GM21576 (cell line): ENCODE measurements around the gene TICAM2.

Source experiments
- ATAC-seq: cut with Tn5 transposase; IDR thresholded peaks from one replicate; pipeline ENCODE4 v1.9.1; 2021; ENCODE audit warnings: mild to moderate bottlenecking, moderate library complexity; ENCODE audit not compliant: unreplicated experiment

Gene TICAM2

GRCh38 chr5:115573133-115573532 is 29.1 kb downstream of the TICAM2 start:
- no peak for ATAC-seq

GRCh38 chr5:115571441-115571878 is 30.8 kb downstream of the TICAM2 start:
- no peak for ATAC-seq

DNA sequence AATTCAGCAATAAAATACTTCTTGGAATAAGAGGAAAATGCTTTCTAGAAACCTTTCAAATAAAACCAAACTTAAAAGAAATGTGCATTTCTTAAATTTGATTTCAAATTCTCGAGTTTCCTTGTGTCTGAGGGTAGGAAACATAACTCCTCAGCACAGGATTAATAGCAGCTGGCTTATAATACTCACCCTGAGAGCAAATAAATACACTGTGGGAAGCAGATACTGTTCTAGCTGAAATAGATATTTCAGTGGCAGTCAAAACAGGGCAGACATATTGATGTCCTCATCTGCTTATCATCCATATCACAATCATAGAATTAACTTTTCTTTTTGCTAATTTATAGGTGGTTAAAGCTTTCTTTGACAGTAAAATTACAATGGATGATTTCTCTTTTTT is 33.6 kb downstream of the TICAM2 start:
- no peak for ATAC-seq

GRCh38 chr5:115565233-115565632 is 37.0 kb downstream of the TICAM2 start:
- ATAC-seq, result no peak

DNA sequence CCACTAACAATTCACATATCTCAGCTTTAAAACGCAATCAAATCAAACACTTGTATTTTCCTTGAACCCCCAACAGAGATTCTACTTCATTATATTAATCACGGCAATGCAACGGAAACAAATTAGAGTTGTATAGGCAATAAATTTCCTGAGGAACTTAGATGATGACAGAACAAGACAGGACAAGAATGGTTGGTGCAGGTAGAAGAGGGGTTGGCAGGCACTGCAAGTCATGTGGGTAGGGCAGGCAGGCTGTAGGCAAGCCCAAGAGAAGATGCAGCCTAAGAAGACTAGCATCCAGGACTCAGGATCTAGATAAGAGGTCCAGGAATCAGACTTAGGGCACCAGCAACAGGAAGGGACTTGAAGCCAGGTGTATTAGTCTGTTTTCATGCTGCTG is 41.1 kb downstream of the TICAM2 start:
- ATAC-seq, result no peak

DNA sequence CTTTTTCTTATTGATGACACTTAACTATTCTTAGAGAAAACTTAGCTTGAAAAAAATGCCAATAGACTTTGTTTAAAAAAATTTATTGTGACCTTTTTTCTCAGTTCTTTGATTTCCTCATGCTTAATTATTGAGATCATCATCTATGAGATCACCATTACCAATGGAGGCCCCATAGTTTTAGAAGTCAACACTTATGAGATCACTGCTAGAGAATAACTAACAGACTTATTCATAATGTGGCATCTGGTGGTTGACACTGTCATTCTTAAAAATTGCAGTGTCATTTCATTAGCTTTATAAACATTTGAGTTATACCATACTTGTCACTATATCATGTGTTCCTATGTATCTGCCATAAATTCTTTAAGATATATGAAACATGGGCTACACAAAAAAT is 42.8 kb downstream of the TICAM2 start:
- no peak for ATAC-seq

GRCh38 chr5:115558388-115558956 is 43.8 kb downstream of the TICAM2 start:
- no peak for ATAC-seq

DNA sequence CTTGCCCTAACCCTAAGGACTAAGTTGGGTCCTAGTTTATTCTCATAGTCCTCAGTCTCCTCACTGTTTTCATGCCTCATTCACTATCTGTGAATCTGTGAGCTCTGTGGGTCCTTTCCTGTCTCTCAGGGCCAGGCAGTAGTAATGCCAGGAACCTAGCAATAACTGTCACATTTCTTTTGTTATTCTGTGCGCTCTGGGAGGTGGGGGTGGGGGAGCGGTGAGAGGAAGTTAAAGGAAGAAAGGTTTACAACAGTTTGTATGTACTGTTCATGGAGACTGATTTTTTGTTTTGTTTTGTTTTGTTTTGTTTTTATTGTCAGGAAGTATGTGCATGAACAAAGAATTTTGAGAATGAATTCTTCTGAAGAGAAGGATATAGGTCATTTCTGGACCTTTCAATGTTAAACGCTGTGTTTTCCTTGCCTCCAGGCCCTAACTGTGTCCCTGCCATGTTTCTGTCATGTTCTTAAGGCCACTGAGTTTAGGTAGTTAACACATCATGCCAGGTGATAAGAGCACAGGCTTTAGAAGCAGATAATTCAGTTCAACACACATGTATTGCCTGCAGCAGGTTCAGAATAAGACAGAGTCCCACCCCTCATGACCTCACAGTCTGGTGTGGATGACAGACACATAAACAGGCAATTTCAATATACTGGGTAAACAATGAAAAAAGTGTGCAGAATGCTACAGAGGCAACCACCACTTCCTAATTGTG is 44.5 kb downstream of the TICAM2 start:
- ATAC-seq, result no peak

DNA sequence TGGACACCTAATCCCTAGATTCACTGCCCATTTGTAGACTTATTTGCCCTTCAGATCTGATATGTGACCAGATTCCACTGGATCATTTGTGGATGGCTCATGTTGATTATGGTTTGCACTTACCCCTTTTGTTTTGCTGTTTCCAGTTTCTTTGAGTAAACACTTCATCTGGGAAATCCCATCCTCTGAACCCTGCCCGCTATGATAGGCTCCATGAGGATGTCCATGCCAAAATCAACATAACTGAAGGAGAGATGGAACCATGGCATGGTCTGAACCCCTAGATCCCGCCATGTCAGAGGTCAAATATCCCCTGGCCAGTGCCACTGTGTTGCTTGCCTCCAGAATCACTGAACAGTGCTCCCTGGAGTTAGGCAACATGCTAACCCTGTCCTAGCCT is 46.0 kb downstream of the TICAM2 start:
- ATAC-seq, result no peak

GRCh38 chr5:115555084-115555633 is 47.1 kb downstream of the TICAM2 start:
- ATAC-seq, result no peak

GRCh38 chr5:115553082-115553481 is 49.2 kb downstream of the TICAM2 start:
- ATAC-seq, result no peak

- ATAC-seq, result no peak
Measured at GRCh38 chr5:115551415-115551814, 50.9 kb downstream of the TICAM2 start.

GRCh38 chr5:115549154-115549553 is 53.1 kb downstream of the TICAM2 start:
- ATAC-seq, result no peak

DNA sequence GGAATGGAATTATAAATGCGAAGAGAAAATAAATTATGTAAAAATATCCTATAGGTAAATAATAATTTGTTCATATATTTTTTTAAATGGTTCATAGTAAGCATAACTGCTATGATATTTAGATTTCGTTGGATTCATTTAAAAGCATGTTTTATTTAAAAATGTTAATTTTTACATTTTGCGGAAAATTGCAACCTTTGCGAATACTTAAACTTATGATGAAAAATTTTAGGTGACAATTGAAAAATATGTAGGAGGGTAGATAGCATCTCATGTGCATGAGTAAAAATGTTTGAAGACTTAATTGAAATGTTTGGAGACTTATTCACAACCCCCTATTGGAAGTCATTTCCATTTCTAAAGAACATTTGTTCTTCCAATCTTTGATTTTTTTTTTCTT is 53.6 kb downstream of the TICAM2 start:
- no peak for ATAC-seq

DNA sequence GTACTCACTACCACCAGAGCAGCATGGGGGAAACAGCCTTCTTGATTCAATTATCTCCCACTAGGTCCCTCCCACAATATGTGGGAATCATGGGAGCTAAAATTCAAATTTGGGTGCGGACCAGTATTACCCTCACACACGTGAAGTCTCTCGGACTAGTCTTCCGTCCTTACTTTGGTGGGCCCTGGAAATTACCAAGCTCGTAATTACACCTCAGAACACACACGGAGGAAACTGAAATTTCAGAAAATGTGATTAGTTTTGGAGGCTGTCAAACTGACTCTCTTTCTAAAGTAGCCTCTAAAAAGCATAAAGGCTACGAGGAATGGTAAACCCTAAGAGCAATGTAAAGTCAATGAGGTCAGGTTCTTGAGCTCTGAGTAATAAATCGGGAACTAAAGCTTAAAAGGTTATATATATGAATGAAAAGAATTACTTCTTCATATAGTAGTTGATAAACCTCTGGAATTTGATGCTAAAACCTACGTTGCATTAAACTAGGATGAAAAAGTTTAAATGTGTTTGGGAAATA is 56.9 kb downstream of the TICAM2 start:
- ATAC-seq, result no peak

- peak; percentile 95 for ATAC-seq
Measured at GRCh38 chr5:115544436-115545350, 57.6 kb downstream of the TICAM2 start, which contains the start of gene FEM1C. Gene FEM1C, minus strand, starts transcription at chr5:115544775. Its CDS starts 1,282 bp downstream, at chr5:115543493.

- peak; percentile 3 for ATAC-seq
Measured at GRCh38 chr5:115544043-115544435, 58.2 kb downstream of the TICAM2 start.

GRCh38 chr5:115543365-115544042 is 58.8 kb downstream of the TICAM2 start:
- peak; percentile 25 for ATAC-seq

DNA sequence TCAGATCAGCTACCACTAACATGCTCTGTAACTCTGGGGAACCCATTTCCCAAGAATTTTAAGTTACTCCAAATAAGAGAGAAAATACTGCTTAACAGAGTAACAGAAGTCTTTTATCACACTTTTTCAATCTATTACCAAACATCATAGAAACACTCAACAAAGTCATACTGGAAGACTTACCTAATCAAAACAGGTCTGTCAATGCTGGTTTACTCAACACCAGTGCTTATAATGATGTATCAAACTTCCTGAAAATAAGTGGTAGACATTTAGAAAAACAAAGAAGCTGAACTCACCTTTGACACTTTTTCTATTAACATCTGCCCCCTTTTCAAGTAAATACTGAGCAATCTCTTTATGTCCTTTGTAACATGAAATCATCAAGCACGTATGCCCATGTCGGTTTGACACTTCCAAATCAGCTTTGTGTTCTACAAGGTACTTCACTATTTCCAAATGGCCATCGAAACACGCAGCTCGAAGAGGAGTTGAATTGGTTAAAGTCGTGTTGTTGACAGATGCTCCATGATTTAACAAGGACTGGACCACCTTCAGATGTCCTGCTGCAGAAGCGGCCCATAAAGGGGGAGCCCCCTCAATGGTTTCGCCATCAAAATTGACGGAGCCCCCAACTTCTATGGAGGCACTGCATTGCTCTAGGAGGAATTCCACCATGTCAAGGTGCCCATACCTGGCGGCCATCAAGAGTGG is 59.5 kb downstream of the TICAM2 start:
- ATAC-seq, result no peak

GRCh38 chr5:115542086-115542485 is 60.2 kb downstream of the TICAM2 start:
- ATAC-seq, result no peak
